Measurements from ENCODE around the gene NDUFAF4.
A peak's percentile ranks its signal among the peaks of the same experiment; 100 is the strongest.
"Not testable (repeated sequence)": the region's sequence is repeated elsewhere in the genome, so short reads cannot be mapped to it uniquely, and the experiment has no call there.

NDUFAF4 gene

DNA sequence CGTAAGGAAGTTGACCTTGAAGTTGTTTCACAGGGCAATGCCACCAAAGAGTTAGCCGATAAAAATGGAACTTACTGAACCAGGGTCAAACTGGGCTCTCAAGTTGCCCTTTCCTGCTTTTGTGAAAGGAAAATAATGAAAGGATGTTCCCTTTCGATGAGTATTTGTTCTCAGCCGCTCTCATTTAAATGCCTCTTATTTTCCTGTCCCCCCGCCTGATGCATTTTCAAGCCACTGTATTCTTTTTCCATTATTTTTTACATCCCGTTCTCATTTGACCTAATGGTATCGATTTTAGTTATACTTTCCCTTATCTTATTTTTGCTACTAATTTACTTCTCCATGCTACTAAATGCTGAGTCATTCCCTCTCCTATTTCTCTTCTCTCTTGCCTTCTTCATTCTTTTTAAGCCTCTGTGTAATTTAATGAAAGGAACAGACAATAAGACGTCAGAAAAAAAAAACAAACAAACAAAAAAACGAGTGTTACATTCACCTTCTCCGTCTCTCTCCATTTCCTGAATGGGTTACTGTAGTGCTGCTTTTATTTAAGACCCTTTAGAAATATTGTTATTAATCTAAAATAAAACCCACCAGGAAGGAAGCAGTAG, 655 bp upstream of the NDUFAF4 start:
- peak in 1 of 2 donors; percentile 15 for DNase-seq

DNA sequence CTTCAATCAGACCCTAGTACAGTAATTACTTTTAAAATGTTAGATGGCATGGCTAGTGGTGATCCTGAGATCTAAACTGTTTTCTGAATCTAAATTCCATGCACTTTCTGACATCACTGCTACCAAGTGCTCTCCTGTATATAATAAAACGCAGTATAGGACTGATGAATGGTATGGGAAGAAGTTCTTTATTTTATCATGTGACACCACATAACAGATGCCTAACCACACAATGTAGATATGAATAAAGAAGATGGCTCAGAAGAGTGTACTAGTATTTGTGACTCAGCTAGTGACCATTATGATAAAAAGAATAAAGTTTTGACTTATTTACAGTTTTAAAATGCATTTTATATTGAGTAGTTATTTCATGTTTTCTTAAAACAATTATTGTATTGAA, 8.5 kb downstream of the NDUFAF4 start:
- no peak for DNase-seq

DNA sequence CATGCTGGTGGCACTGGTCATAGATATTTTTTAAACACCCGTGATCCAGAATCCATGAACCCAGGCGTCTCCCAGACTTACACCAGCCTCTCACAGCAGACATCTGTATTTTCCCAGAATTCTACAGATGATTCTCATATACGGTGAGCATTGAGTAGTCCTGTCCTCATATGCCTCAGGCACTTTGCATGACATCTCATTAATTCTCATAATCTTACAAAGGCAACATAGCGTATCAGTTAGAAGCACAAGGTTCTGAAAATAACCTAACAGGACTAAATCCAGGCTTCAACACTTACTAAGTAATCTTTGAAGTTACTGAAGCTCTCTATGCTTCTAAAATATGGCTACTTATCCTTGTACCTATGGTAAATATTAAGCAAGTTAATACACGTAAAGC, 8.9 kb downstream of the NDUFAF4 start:
- no peak for DNase-seq

DNA sequence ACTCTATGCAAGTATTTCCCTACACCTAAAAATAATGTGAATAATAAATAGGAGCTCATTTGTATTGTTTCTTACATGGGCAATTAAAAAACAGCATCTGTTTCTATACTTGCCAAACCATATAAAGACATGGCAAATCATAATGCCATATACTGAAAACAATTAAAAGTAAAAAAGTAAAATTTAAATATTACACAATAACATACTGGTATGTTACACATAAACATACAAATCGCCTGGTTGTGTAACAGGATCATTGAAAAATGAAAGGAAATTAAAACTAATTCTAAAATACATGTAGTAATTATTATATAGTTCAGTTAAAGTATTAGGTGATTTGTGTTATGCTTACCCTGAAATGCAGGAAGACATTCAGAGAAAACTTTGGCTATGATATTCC, 11.2 kb downstream of the NDUFAF4 start:
- no peak for DNase-seq

DNA sequence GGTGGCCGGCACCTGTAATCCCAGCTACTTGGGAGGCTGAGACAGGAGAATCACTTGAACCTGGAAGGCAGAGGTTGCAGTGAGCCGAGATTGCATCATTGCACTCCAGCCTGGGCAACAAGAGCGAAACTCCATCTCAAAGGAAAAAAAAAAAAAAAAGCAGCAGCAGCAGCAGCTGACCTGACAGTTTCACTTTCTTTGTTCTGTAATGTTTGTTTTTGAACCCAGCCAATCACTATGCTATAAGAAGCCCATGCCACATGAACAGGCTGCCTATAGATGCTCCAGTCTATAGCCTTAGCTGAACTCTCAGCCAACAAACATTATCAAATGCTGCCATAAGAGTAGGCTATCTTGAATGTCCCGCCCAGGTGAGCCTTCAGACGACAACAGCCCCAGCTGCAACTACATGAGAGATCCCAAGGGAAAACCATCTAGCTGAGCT, 12.5 kb downstream of the NDUFAF4 start:
- not testable (repeated sequence) for DNase-seq

DNA sequence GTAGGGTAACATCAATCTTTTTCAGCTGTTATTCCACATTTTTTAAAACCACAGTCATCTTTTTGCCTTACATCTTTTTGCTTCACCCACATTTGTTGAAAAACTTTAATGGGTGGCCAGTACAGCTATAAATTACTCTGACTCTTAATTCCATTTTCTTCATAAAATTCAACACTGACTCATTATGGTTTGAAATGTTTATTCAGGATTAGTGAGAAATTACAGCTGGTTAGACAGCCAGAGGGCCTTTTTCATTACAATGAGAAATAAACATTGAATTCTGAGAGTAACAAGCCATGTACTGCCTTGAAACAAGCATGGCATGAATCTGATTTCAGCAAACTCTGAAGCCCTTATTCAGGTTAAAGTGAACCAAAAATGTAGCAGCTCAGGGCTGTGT, 19.5 kb downstream of the NDUFAF4 start:
- no peak for DNase-seq

DNA sequence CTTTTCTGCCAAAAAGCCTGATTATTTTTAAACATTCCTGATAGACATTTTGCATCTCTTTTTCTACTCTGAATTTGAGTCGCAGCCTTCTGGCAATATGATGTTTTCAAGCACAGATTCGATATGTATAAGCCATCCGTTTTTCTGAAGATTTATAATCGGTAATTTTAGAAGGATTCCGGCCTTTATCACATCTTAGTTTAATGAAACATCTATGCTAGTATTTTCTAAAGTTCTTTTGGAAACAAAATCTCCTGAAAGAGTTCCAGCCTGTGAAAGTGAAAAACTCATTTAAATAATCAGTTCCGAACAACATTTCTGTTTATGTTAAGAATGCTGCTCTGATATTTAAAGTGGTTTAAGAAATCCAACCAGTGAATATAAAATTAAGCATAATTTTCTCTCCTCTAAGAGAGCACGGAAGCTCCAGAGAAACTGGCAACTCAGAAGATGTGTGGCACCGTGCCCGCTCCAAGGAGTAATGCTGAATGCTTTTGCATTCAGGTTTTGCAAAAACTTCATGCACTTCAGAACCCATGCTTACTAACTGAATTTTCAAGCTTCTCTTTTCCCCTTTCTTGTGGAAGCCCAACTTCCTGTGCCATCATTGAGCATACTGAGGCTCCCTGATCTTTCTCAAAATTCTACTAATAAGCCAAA, 20.7 kb downstream of the NDUFAF4 start:
- no peak for DNase-seq

DNA sequence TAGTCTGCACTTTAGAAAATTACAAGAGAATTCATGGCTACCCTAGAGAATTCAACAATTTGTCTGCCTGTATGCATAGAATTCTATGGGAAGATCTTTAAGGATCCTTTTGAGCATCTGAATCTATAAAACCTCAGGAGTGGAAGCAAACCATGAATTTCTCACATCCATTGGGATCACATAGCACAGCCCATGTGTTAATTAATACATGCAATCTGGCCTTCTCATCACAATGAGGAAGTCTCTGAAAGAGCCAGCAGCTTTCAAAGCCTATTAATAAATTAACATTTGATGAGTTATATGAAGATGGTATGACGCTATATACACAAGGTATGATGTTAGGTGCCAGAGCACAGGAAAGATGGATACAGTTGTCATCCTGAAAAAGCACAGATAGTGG, 24.7 kb downstream of the NDUFAF4 start:
- no peak for DNase-seq

DNA sequence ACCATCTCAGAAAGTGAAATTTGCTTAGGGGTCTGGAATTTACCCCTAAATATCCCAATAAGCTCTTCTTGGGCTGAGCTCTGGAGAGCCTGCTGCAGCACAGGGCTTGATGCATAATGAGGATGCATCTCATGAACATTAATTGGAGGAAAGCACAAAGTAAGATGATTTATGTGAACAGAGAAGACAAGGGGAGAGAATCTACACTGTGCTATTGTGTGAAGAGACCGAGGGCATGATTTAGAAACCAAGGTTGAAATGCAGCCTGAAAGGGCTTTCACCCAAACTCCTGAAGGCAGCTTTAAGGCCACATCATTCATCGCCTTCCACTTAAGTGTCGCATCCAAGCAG, 32.7 kb downstream of the NDUFAF4 start:
- no peak for DNase-seq

DNA sequence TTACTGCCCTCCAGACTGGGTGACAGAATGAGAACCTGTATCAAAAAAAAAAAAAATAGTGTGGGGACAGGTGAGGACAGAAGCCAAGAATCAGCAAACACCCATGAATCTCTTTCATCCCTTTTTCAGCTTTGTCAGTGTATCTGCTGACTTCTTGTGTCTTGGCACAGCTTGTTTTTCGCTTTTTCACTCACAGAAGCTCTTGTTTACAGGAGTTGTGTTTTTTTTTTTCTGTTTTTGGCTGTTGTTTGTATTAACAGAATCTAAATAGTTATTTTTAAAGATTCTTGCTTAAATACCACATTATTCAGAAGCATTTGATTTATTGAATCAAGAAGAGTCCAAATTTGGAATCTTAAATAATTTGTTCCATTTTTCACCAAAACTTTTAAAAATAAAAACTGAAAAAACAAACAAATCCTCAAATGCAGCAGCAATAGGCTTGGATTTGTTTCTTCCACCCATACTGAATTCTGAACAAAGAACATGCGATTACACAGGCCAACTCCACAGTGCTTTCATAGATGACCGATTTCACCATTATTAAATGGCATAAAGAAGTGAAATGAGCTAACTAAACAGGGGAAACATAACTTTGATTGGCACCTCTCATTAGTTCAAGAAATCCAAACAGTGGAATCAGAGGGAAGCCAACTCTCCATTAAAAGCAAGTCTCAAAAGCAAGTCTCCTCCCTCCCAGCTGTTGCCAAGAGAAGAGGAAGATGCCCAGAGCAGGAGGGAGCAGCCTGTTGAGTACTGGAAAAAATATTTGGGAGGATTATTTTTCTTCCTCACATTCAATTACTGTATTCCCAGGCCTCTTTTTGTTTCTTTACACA, 33.3 kb downstream of the NDUFAF4 start:
- DNase-seq, result no peak

DNA sequence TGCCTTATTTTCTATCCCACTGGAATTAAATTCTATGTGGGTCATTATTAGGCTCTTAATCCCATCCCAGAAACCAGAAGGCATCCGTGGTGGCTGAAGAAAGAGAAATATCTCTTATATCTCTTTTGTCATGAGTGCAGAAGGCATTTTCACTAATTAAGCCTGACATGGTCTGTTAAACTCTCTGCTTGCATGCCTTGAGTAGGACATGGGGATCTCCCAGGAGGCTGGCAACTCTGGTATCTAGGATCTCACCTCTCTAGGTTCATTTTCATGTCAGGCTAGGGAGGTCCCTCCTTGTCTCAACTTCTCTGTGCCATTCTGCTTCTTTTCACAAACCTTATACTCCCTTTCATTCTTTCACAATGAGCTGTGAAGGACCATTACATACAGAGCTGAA, 35.1 kb downstream of the NDUFAF4 start:
- DNase-seq, result no peak

DNA sequence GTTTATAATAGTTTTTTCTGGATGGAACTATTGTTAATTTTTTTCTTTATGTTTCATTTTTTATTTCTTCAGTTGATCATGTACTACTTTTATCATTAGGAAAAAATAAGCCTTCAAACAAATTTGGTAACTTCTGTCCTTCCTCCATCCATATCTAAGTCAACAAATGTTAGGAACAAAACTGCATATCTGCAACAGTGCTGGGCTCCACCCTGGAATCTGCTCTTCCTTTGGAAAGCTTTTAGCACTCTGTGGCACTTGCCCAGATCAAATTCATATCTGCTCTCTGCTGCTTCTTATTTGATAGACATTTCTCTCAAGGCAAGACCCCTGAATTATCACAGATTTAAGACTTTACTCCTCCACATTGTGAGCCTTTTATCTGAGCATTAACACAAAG, 36.1 kb downstream of the NDUFAF4 start:
- DNase-seq, result no peak

DNA sequence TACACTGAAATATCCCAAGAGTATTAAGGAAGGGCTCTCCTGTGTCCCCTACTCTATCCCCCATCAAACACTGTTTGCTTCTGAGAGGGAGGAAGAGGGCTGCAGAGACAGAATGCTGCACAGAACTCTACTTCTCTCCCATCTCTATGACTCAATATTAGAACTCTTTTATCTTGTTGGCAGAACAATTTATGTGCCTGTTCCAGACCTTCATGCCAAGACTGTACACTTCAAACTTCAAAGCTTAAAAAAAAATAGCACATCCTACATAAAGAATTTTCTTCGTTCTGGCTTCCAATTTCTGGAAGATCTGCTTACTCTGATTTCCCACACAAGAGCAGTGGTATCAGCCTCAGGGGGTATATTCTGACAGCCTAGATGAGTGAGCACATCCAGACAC, 40.8 kb downstream of the NDUFAF4 start:
- DNase-seq, result no peak

DNA sequence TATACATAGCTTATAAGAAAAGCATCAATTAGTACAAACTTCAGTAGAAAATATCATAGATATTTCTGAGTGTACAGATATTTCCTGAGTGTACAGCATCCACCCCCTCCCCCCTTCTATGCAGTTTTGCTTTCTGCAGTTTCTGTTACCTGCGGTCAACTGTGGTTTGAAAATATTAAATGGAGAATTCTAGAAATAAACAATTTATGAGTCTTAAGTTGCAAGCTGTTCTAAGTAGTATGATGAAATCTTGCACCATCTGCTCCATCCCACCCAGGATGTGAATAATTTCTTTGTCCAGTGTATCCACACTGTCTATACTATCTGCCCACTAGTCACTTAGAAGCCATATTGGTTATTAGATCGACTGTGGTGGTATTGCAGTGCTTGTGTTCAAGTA, 44.6 kb downstream of the NDUFAF4 start:
- DNase-seq, result no peak

DNA sequence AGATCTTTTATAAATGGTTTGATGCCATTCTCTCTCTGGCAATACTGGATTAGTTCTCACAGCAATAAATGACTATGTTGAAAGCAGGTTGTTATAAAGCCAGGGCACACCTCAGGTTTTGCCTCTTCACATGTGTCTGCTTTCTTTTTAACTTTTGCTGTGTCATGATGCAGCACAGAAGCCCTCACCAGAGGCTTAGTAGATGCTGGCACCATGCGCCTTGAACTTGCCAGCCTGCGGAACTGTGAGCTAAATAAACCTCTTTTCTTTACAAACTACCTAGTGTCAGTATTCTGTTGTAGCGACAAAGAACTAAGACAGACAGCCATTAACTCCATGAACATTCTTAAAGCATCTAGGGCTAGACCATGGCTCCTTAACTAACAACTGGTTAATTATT, 45.1 kb downstream of the NDUFAF4 start:
- no peak for DNase-seq

DNA sequence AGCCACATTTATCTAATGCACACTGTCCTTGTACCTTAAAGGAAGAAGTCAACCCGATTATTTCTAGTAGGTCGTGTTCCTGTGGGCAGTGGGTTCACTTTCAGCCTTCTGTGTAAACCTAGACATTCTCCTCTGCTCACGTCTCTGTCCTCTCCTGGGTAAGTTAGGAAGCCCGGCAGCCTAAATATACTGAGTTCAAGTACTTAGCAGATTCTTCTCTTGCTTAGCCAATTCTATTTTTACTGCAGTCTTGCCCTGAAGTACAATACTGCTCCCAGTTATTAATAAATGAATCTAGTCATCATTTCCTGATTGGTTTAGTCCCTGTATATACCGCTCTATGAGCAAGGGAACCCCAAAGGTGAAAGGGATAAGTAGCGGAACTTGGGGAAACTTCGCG, 45.8 kb downstream of the NDUFAF4 start:
- DNase-seq, result no peak

DNA sequence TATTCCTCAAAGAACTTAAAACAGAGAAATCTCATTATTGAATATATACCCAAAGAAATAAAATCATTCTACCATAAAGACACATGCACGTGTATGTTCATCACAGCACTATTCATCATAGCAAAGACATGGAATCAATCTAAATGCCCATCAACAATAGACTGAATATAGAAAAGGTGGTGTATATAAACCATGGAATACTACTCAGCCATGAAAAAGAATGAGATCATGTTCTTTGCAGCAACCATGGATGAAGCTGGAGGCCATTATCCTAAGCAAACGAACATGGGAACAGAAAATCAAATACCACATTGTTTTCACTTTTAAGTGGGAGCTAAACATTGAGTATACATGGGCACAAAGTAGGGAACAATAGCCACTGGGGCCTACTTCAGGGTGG, 48.1 kb downstream of the NDUFAF4 start:
- DNase-seq, result no peak

DNA sequence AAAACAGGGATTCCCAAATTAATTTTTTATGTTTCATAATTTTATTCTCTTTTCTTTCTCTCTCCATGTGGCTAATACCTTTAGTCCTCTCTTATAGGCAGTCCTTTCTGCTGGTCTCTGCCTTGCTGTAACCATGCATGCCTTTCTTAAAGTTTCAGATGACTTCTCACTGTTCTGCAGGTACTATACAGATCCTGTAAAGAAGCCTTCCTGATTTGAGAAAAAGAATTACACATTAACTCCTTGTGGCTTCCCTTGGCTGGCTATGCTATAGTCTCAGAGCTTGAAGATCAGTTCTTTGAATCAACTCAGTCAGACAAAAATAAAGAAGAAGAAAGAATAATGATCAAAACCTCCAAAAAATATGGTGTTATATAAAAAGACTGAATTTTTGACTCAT, 53.2 kb downstream of the NDUFAF4 start:
- no peak for DNase-seq

DNA sequence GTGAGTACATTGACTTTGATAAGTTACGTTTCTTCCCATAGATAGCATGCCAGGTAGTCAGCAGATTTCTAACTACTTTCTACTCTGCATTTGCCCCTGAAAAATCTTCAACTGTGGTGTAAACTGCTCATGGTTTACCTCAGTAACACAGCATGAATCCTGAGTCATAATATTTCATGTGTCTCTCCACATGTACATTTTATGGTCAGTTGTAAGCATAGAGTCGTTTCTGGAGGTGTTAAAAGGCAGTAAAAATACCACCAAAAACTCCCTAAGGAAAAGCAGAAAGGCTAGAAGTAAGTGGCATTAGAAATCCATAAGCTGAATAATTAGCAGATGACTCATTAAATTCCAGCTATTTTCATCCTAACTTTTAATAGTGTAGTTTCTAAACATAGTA, 56.3 kb downstream of the NDUFAF4 start:
- DNase-seq, result no peak
